WTC11 (cell line): ENCODE measurements around the gene MYO15B. TPM values are rescaled to one million over a fixed set of nuclear protein-coding genes. Genes with fewer than 3 reads are reported as not detected.

Experiments
- ATAC-seq: fragments of 200-7000 bp; cut with Tn5 transposase; 2 replicates; pipeline ENCODE4 v1.10.0; 2021; ENCODE audit warnings: mild to moderate bottlenecking, moderate library complexity
- CTCF ChIA-PET: fragments of 300-600 bp; sonication (Branson Sonifier 250); formaldehyde crosslinking; loops from one replicate; lab custom pipeline; 2021; ENCODE audit warnings: antibody characterized with exemption; lab: Charles Lee
- POLR2A ChIA-PET: fragments of 350-600 bp; sonication (Branson Sonifier 250); formaldehyde crosslinking; loops from one replicate; lab custom pipeline; 2021; ENCODE audit warnings: antibody characterized with exemption; lab: Charles Lee
- DNase-seq: peaks from one replicate; pipeline ENCODE4 v3.0.0; 2021; ENCODE audit warnings: low spot score
- H3K27ac Mint-ChIP-seq: 2 replicates; pipeline ENCODE4 v1.8.0; 2021; ENCODE audit warnings: mixed read lengths
- H3K27me3 Mint-ChIP-seq: 2 replicates; pipeline ENCODE4 v1.8.0; 2021; ENCODE audit warnings: low read depth, mild to moderate bottlenecking, moderate library complexity, mixed read lengths
- H3K36me3 Mint-ChIP-seq: 2 replicates; pipeline ENCODE4 v1.8.0; 2021; ENCODE audit warnings: mixed read lengths
- H3K4me1 Mint-ChIP-seq: 2 replicates; pipeline ENCODE4 v1.8.0; 2022; ENCODE audit warnings: mixed read lengths
- H3K4me3 Mint-ChIP-seq: 2 replicates; pipeline ENCODE4 v1.8.0; 2021; ENCODE audit warnings: mild to moderate bottlenecking, moderate library complexity, mixed read lengths
- H3K9me3 Mint-ChIP-seq: 2 replicates; pipeline ENCODE4 v1.8.0; 2021; ENCODE audit warnings: mixed read lengths
- E2F1 ChIP-seq: sonication (generic); formaldehyde crosslinking; IDR thresholded peaks from 2 replicates; pipeline ENCODE4 v1.8.0; 2022; ENCODE audit warnings: mild to moderate bottlenecking, missing genetic modification reagents
- FOXP1 ChIP-seq: sonication (generic); formaldehyde crosslinking; IDR thresholded peaks from 2 replicates; pipeline ENCODE4 v1.8.0; 2022; ENCODE audit warnings: missing genetic modification reagents, mild to moderate bottlenecking, moderate library complexity, borderline replicate concordance
- HMGA2 ChIP-seq: fragments of 250-450 bp; sonication (Bioruptor Pico); IDR thresholded peaks from 2 replicates; pipeline ENCODE4 v1.4.0; 2021; ENCODE audit warnings: mild to moderate bottlenecking, moderate library complexity
- JUN ChIP-seq: sonication (generic); formaldehyde crosslinking; IDR thresholded peaks from 2 replicates; pipeline ENCODE4 v1.8.0; 2023; ENCODE audit warnings: mild to moderate bottlenecking, missing genetic modification reagents
- MLX ChIP-seq: sonication (generic); formaldehyde crosslinking; IDR thresholded peaks from 2 replicates; pipeline ENCODE4 v1.8.1; 2023; ENCODE audit warnings: mild to moderate bottlenecking, missing genetic modification reagents, moderate library complexity
- MYBL2 ChIP-seq: sonication (generic); formaldehyde crosslinking; IDR thresholded peaks from 2 replicates; pipeline ENCODE4 v1.8.1; 2023; ENCODE audit warnings: mild to moderate bottlenecking, moderate library complexity, missing genetic modification reagents
- NFATC4 ChIP-seq: fragments of 250-450 bp; sonication (Bioruptor Pico); IDR thresholded peaks from 2 replicates; pipeline ENCODE4 v1.9.0; 2021; ENCODE audit warnings: mild to moderate bottlenecking
- NR2C2 ChIP-seq: sonication (generic); formaldehyde crosslinking; IDR thresholded peaks from 2 replicates; pipeline ENCODE4 v1.8.0; 2022; ENCODE audit warnings: mild to moderate bottlenecking, missing genetic modification reagents
- SMAD4 ChIP-seq: sonication (generic); formaldehyde crosslinking; IDR thresholded peaks from 2 replicates; pipeline ENCODE4 v1.8.0; 2022; ENCODE audit warnings: mild to moderate bottlenecking, missing genetic modification reagents
- SP1 ChIP-seq: sonication (generic); formaldehyde crosslinking; conservative IDR thresholded peaks from 2 replicates; pipeline ENCODE4 v1.8.1; 2022; ENCODE audit warnings: missing genetic modification reagents
- ZBTB21 ChIP-seq: sonication (generic); formaldehyde crosslinking; IDR thresholded peaks from 2 replicates; pipeline ENCODE4 v1.8.1; 2023; ENCODE audit warnings: mild to moderate bottlenecking, missing genetic modification reagents, borderline replicate concordance
- ZMAT4 ChIP-seq: fragments of 250-450 bp; sonication (Bioruptor Pico); IDR thresholded peaks from 2 replicates; pipeline ENCODE4 v1.9.0; 2021; ENCODE audit warnings: mild to moderate bottlenecking
- ZNF138 ChIP-seq: sonication (generic); formaldehyde crosslinking; conservative IDR thresholded peaks from 2 replicates; pipeline ENCODE4 v1.8.1; 2022; ENCODE audit warnings: mild to moderate bottlenecking, moderate library complexity, missing genetic modification reagents
- ZNF317 ChIP-seq: sonication (generic); formaldehyde crosslinking; IDR thresholded peaks from 2 replicates; pipeline ENCODE4 v1.8.1; 2023; ENCODE audit warnings: low read depth, mild to moderate bottlenecking, moderate library complexity, missing genetic modification reagents, borderline replicate concordance
- ZNF396 ChIP-seq: fragments of 250-450 bp; sonication (Bioruptor Pico); IDR thresholded peaks from 2 replicates; pipeline ENCODE4 v1.8.0; 2021; ENCODE audit warnings: mild to moderate bottlenecking, moderate library complexity, borderline replicate concordance
- total RNA-seq: library from RNA; stranded (reverse); gene quantifications from 3 replicates; pipeline ENCODE4 v1.2.3, GENCODE V29; 2021
- TF ChIP-seq, protein P1 (sequence below): sonication (generic); formaldehyde crosslinking; IDR thresholded peaks from 2 replicates; pipeline ENCODE4 v1.8.1; 2022; ENCODE audit warnings: missing genetic modification reagents, borderline replicate concordance
- TF ChIP-seq, protein P2 (sequence below): sonication (generic); formaldehyde crosslinking; IDR thresholded peaks from 2 replicates; pipeline ENCODE4 v1.8.0; 2023; ENCODE audit warnings: missing genetic modification reagents, mild to moderate bottlenecking, borderline replicate concordance

The MYO15B gene
- total RNA-seq, 1 experiment from 2014 or later: 35.6 TPM

- Mint-ChIP-seq H3K4me3 (no peak overlapping the region), H3K9me3 (no peaks in the 10 kb centered on the region)
- POLR2A ChIA-PET: no interaction called here
- no peak for ATAC-seq
- TF ChIP-seq ZBTB21 (CRISPR knock-in tag) (no peak), NFATC4 (CRISPR knock-in tag) (no peak), SP1 (CRISPR knock-in tag) (no peak), ZNF396 (CRISPR knock-in tag) (no peak)
- TF ChIP-seq, all 79 proteins: peak for 0
- Mint-ChIP-seq H3K4me1 (no peaks in the 10 kb centered on the region; the same call in 1 of the 2 replicates), H3K27me3 (no peaks in the 10 kb centered on the region), H3K27ac (no peak overlapping the region), H3K36me3 (0 out of 2 replicates have a peak, but pooled peaks cover 3% of the 10 kb centered on the region)
- CTCF ChIA-PET: no interaction called here
- DNase-seq: no peak
Measured at GRCh38 chr17:75573540-75573957, 14.1 kb upstream of the MYO15B start.

- DNase-seq: no peak
- Mint-ChIP-seq H3K4me1 (peaks cover 4% of the 10 kb centered on the region), H3K4me3 (no peak overlapping the region), H3K36me3 (0 out of 2 replicates have a peak, but pooled peaks cover 3% of the 10 kb centered on the region), H3K27ac (no peak overlapping the region), H3K27me3 (no peaks in the 10 kb centered on the region), H3K9me3 (no peaks in the 10 kb centered on the region)
- ATAC-seq: no peak
- CTCF ChIA-PET: no interaction called here
- TF ChIP-seq NR2C2: no peak
- TF ChIP-seq, protein P1, sequence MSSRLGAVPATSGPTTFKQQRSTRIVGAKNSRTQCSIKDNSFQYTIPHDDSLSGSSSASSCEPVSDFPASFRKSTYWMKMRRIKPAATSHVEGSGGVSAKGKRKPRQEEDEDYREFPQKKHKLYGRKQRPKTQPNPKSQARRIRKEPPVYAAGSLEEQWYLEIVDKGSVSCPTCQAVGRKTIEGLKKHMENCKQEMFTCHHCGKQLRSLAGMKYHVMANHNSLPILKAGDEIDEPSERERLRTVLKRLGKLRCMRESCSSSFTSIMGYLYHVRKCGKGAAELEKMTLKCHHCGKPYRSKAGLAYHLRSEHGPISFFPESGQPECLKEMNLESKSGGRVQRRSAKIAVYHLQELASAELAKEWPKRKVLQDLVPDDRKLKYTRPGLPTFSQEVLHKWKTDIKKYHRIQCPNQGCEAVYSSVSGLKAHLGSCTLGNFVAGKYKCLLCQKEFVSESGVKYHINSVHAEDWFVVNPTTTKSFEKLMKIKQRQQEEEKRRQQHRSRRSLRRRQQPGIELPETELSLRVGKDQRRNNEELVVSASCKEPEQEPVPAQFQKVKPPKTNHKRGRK (CRISPR knock-in tag): no peak
- TF ChIP-seq ZNF317: no peak
- POLR2A ChIA-PET: no interaction called here
Measured at GRCh38 chr17:75573994-75574393, 13.6 kb upstream of the MYO15B start.

DNA sequence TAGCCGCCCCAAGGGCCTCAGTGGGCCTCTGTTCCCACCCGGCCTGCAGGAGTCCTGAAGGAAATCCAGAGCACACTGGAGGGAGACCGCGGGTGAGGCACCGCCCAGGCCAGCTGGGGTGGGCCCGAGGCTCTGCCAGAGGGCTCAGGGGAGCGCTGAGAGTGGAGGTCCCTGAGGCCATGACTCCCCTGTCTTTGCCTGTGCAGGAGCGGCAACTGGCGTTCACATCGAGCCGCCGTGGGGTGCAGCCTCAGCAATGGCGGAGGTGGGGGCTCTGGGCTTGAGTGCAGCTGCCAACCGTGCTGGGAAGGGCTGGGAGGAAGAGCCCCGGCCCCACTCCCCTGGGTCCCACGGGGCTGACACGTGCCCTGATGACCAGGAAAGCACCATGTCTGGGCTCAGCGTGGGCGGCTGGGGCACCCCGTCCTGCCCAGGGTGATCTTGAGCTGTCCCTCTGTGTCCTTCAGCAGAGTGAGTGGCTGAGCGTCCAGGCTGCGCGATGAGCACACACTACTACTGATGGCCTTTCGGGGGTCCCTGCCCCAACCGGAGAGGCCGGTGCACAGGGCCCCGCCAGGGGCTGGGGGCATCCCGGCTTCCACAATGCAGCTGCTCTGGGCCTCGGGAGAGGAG, 13.1 kb upstream of the MYO15B start:
- ATAC-seq (no peak), DNase-seq (no peak)
- ChIA-PET CTCF (no interaction called here), POLR2A (no interaction called here)
- no peaks in the 10 kb centered on the region for H3K9me3 Mint-ChIP-seq
- 0 out of 2 replicates have a peak, but pooled peaks cover 3% of the 10 kb centered on the region for H3K36me3 Mint-ChIP-seq
- H3K4me3 Mint-ChIP-seq: no peak overlapping the region
- no peak overlapping the region for H3K27ac Mint-ChIP-seq
- peaks cover 4% of the 10 kb centered on the region for H3K4me1 Mint-ChIP-seq
- TF ChIP-seq E2F1 (no peak), ZMAT4 (CRISPR knock-in tag) (no peak), MYBL2 (no peak), ZNF138 (CRISPR knock-in tag) (no peak), JUN (CRISPR knock-in tag) (no peak), MLX (no peak), FOXP1 (no peak), SMAD4 (CRISPR knock-in tag) (no peak), HMGA2 (CRISPR knock-in tag) (no peak)
- TF ChIP-seq, protein P2, sequence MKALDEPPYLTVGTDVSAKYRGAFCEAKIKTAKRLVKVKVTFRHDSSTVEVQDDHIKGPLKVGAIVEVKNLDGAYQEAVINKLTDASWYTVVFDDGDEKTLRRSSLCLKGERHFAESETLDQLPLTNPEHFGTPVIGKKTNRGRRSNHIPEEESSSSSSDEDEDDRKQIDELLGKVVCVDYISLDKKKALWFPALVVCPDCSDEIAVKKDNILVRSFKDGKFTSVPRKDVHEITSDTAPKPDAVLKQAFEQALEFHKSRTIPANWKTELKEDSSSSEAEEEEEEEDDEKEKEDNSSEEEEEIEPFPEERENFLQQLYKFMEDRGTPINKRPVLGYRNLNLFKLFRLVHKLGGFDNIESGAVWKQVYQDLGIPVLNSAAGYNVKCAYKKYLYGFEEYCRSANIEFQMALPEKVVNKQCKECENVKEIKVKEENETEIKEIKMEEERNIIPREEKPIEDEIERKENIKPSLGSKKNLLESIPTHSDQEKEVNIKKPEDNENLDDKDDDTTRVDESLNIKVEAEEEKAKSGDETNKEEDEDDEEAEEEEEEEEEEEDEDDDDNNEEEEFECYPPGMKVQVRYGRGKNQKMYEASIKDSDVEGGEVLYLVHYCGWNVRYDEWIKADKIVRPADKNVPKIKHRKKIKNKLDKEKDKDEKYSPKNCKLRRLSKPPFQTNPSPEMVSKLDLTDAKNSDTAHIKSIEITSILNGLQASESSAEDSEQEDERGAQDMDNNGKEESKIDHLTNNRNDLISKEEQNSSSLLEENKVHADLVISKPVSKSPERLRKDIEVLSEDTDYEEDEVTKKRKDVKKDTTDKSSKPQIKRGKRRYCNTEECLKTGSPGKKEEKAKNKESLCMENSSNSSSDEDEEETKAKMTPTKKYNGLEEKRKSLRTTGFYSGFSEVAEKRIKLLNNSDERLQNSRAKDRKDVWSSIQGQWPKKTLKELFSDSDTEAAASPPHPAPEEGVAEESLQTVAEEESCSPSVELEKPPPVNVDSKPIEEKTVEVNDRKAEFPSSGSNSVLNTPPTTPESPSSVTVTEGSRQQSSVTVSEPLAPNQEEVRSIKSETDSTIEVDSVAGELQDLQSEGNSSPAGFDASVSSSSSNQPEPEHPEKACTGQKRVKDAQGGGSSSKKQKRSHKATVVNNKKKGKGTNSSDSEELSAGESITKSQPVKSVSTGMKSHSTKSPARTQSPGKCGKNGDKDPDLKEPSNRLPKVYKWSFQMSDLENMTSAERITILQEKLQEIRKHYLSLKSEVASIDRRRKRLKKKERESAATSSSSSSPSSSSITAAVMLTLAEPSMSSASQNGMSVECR (CRISPR knock-in tag): no peak
- TF ChIP-seq, all 79 proteins: peak for 0
- no peaks in the 10 kb centered on the region for H3K27me3 Mint-ChIP-seq
